Small intestine (tissue), 16 donors: ENCODE data around the gene HSPA12A. TPM values are rescaled to one million over a fixed set of nuclear protein-coding genes. Genes with fewer than 3 reads are reported as not detected.

ENCODE experiments used
- DNase-seq, 2 donors: peaks; one replicate each; pipeline versions ENCODE4 v3.0.0 to v3.0.0-alpha.2; 2013
- FAIRE-seq: peaks from 2 replicates; lab custom pipeline; 2012; peaks lifted over from hg19 to GRCh38; lab: Jason Lieb, UNC
- H3K27ac ChIP-seq, 3 donors: one replicate each; pipeline ENCODE4 v1.5.1; 2013; ENCODE audit warnings: low read length in 2 of 3, mild to moderate bottlenecking in 2 of 3, control low read depth in 1 of 3, inconsistent platforms in 1 of 3, low read depth in 1 of 3, moderate library complexity in 1 of 3
- H3K27me3 ChIP-seq, 3 donors: one replicate each; pipeline ENCODE4 v1.6.1; 2013; ENCODE audit warnings: low read length in 3 of 3, inconsistent platforms in 1 of 3; ENCODE audit not compliant: control insufficient read depth in 3 of 3, insufficient read depth in 3 of 3
- H3K36me3 ChIP-seq, 3 donors: one replicate each; pipeline ENCODE4 v1.6.1; 2013; ENCODE audit warnings: low read length in 3 of 3, inconsistent platforms in 1 of 3, low read depth in 1 of 3, mild to moderate bottlenecking in 1 of 3, moderate library complexity in 1 of 3; ENCODE audit not compliant: control insufficient read depth in 3 of 3, insufficient read depth in 2 of 3
- H3K4me1 ChIP-seq, 3 donors: one replicate each; pipeline ENCODE4 v1.6.1; 2013; ENCODE audit warnings: low read length in 2 of 3, inconsistent platforms in 1 of 3, low read depth in 1 of 3, mild to moderate bottlenecking in 1 of 3, moderate library complexity in 1 of 3; ENCODE audit not compliant: control insufficient read depth in 3 of 3, insufficient read depth in 2 of 3
- H3K4me3 ChIP-seq, 3 donors: one replicate each; pipeline ENCODE4 v1.5.1; 2013; ENCODE audit warnings: low read length in 3 of 3, control low read depth in 1 of 3, inconsistent platforms in 1 of 3, low read depth in 1 of 3, mild to moderate bottlenecking in 1 of 3, moderate library complexity in 1 of 3
- H3K9me3 ChIP-seq, 2 donors: one replicate each; pipeline ENCODE4 v1.6.1; 2013; ENCODE audit warnings: low read depth in 1 of 2, low read length in 1 of 2; ENCODE audit not compliant: control insufficient read depth in 2 of 2, insufficient read depth in 1 of 2
- WGBS, 3 donors: extraction: QIAGEN DNeasy Blood & Tissue Kit; methylation state at CpG; one replicate each; pipeline ENCODE4 v1.1.7; 2013; 5-methylcytosine and 5-hydroxymethylcytosine counted together
- long read RNA-seq, 10 donors: transcript quantifications; one replicate each; lab custom pipeline, GENCODE V29; 2026
- polyA plus RNA-seq, 4 donors: library from polyadenylated mRNA; stranded (reverse) in 3 of 4; unstranded in 1 of 4; fragments of 200-250 nt in 3 of 4; fragments of 120-200 nt in 1 of 4; gene quantifications; one replicate each; pipeline versions ENCODE4 v1.2.1 to v1.2.3, GENCODE V29; 2013
- donor health status: healthy with polysubstance abuse.
- donor health status: control.
- donor health status: control.
- donor health status: Bipolar disorder and iron deficiency.
- donor health status: healthy.

HSPA12A gene
- 1 to 10 TPM in 3 of 4 donors, under 1 TPM in 1; 0.54 to 8.8 (median 2.2) TPM for polyA plus RNA-seq
- long read RNA-seq, donor 1, full-length matches to known transcripts: 1 of 1 reads
- long read RNA-seq, donor 1, partial matches to known transcripts: 0 of 1 reads
- long read RNA-seq, donor 1, other reads (novel, unspliced or antisense): 0 of 1 reads
- long read RNA-seq, donor 2, full-length matches to known transcripts: 1 of 1 reads
- long read RNA-seq, donor 2, partial matches to known transcripts: 0 of 1 reads
- long read RNA-seq, donor 2, other reads (novel, unspliced or antisense): 0 of 1 reads
- long read RNA-seq, donor 3: 0 reads
- long read RNA-seq, donor 4: 0 reads
- long read RNA-seq, donor 5, partial matches to known transcripts: 0 of 1 reads
- long read RNA-seq, donor 5, other reads (novel, unspliced or antisense): 0 of 1 reads
- long read RNA-seq, donor 6: 0 reads
- long read RNA-seq, donor 7: 0 reads
- long read RNA-seq, donor 8: 0 reads
- long read RNA-seq, donor 9: 0 reads
- long read RNA-seq, donor 10: 0 reads

- peak within 1 kb of the TSS in 1 of 3 donors; percentile 77 for H3K27ac ChIP-seq
- no peak for FAIRE-seq
- WGBS, 3 donors: 0 to 1% (median 0%) methylated on average over 48 to 114 of the region's 114 CpGs
Observed at GRCh38 chr10:116742367-116743265, at the start of gene HSPA12A. TSS of gene HSPA12A (minus strand) at chr10:116742566. CDS start at chr10:116742469, 97 bp downstream.

GRCh38 chr10:116791241-116791640 is 48.9 kb upstream of the HSPA12A start:
- no peak overlapping the region for H3K27ac ChIP-seq
- no peak for FAIRE-seq
- H3K36me3 ChIP-seq: no peaks in the 10 kb centered on the region
- no peak for DNase-seq
- H3K9me3 ChIP-seq: no peaks in the 10 kb centered on the region
- WGBS, 3 donors: 93 to 100% (median 95%) methylated on average over 2 of the region's 2 CpGs
- H3K4me1 ChIP-seq: peaks cover 0 to 4% (median 0%) of the 10 kb centered on the region in 3 donors
- peaks cover 0 to 3% (median 0%) of the 10 kb centered on the region in 3 donors for H3K27me3 ChIP-seq
- no peak overlapping the region for H3K4me3 ChIP-seq

More at GRCh38 chr10:116742367-116743265, at the start of gene HSPA12A:
- H3K4me3 ChIP-seq: peak within 1 kb of the TSS; percentile 46 to 58 (median 51)
- H3K27me3 ChIP-seq: peaks cover 5 to 47% (median 8%) of the 10 kb centered on the region in 3 donors
- H3K4me1 ChIP-seq: peaks cover 0 to 13% (median 0%) of the 10 kb centered on the region in 3 donors
- H3K9me3 ChIP-seq: no peaks in the 10 kb centered on the region
- peak; percentile 72 to 91 for DNase-seq
- no peaks in the 10 kb centered on the region for H3K36me3 ChIP-seq

- H3K4me1 ChIP-seq: peaks cover 0 to 4% (median 0%) of the 10 kb centered on the region in 3 donors
- no peaks in the 10 kb centered on the region for H3K9me3 ChIP-seq
- 2 to 3% (median 2%) methylated on average over 29 of the region's 29 CpGs for WGBS, 3 donors
- DNase-seq (peak; percentile 43 to 78), FAIRE-seq (no peak)
- no peak overlapping the region for H3K4me3 ChIP-seq
- no peaks in the 10 kb centered on the region for H3K36me3 ChIP-seq
- H3K27me3 ChIP-seq: peaks cover 0 to 7% (median 0%) of the 10 kb centered on the region in 3 donors
- H3K27ac ChIP-seq: no peak overlapping the region
Observed at GRCh38 chr10:116787893-116788665, 45.7 kb upstream of the HSPA12A start.

- H3K4me1 ChIP-seq: peaks cover 0 to 4% (median 0%) of the 10 kb centered on the region in 3 donors
- 58 to 71% (median 62%) methylated on average over 8 of the region's 8 CpGs for WGBS, 3 donors
- H3K4me3 ChIP-seq: no peak overlapping the region
- DNase-seq (no peak), FAIRE-seq (no peak)
- peaks cover 0 to 7% (median 0%) of the 10 kb centered on the region in 3 donors for H3K27me3 ChIP-seq
- H3K36me3 ChIP-seq: no peaks in the 10 kb centered on the region
- H3K9me3 ChIP-seq: no peaks in the 10 kb centered on the region
- H3K27ac ChIP-seq: no peak overlapping the region
Observed at GRCh38 chr10:116787053-116787659, 44.8 kb upstream of the HSPA12A start.

- Histone ChIP-seq H3K4me1 (peaks cover 0 to 4% (median 0%) of the 10 kb centered on the region in 3 donors), H3K4me3 (no peak overlapping the region), H3K9me3 (no peaks in the 10 kb centered on the region), H3K36me3 (no peaks in the 10 kb centered on the region), H3K27ac (no peak overlapping the region), H3K27me3 (peaks cover 0 to 7% (median 0%) of the 10 kb centered on the region in 3 donors)
- DNase-seq (no peak), FAIRE-seq (no peak)
- WGBS, 3 donors: 88 to 95% (median 91%) methylated on average over 8 of the region's 8 CpGs
Observed at GRCh38 chr10:116785867-116786266, 43.5 kb upstream of the HSPA12A start.

GRCh38 chr10:116785282-116785681 is 42.9 kb upstream of the HSPA12A start:
- FAIRE-seq: no peak
- 84 to 90% (median 88%) methylated on average over 11 of the region's 11 CpGs for WGBS, 3 donors
- Histone ChIP-seq H3K4me3 (no peak overlapping the region), H3K4me1 (peaks cover 0 to 4% (median 0%) of the 10 kb centered on the region in 3 donors), H3K27me3 (peaks cover 0 to 7% (median 0%) of the 10 kb centered on the region in 3 donors), H3K27ac (no peak overlapping the region), H3K36me3 (no peaks in the 10 kb centered on the region), H3K9me3 (no peaks in the 10 kb centered on the region)
- DNase-seq: no peak

- Histone ChIP-seq H3K27ac (no peak overlapping the region), H3K27me3 (peaks cover 0 to 7% (median 0%) of the 10 kb centered on the region in 3 donors), H3K4me1 (peaks cover 0 to 4% (median 0%) of the 10 kb centered on the region in 3 donors), H3K36me3 (no peaks in the 10 kb centered on the region), H3K9me3 (no peaks in the 10 kb centered on the region), H3K4me3 (no peak overlapping the region)
- no peak for FAIRE-seq
- 88 to 93% (median 90%) methylated on average over 7 of the region's 7 CpGs for WGBS, 3 donors
- DNase-seq: no peak
Observed at GRCh38 chr10:116784651-116785050, 42.3 kb upstream of the HSPA12A start.
